C4-2B (cell line): ENCODE measurements around the gene ORC3.
"Not testable (repeated sequence)": the region's sequence is repeated elsewhere in the genome, so short reads cannot be mapped to it uniquely, and the experiment has no call there.

ENCODE experiments used
- ZFX ChIP-seq: fragments of 450-650 bp; IDR thresholded peaks from 2 replicates; pipeline ENCODE4 v1.6.1; 2017
- TF ChIP-seq, protein P1 (sequence below): fragments of 450-650 bp; conservative IDR thresholded peaks from 2 replicates; pipeline ENCODE4 v1.5.1; 2017; ENCODE audit warnings: mild to moderate bottlenecking

GRCh38 chr6:87708581-87709427 is 118.9 kb downstream of the ORC3 start:
- TF ChIP-seq, protein P1, sequence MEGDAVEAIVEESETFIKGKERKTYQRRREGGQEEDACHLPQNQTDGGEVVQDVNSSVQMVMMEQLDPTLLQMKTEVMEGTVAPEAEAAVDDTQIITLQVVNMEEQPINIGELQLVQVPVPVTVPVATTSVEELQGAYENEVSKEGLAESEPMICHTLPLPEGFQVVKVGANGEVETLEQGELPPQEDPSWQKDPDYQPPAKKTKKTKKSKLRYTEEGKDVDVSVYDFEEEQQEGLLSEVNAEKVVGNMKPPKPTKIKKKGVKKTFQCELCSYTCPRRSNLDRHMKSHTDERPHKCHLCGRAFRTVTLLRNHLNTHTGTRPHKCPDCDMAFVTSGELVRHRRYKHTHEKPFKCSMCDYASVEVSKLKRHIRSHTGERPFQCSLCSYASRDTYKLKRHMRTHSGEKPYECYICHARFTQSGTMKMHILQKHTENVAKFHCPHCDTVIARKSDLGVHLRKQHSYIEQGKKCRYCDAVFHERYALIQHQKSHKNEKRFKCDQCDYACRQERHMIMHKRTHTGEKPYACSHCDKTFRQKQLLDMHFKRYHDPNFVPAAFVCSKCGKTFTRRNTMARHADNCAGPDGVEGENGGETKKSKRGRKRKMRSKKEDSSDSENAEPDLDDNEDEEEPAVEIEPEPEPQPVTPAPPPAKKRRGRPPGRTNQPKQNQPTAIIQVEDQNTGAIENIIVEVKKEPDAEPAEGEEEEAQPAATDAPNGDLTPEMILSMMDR = not testable (repeated sequence)
- not testable (repeated sequence) for TF ChIP-seq ZFX
